ENCODE data around the gene VARS1. TPM values are rescaled to one million over a fixed set of nuclear protein-coding genes. Genes with fewer than 3 reads are reported as not detected.
A peak's percentile ranks its signal among the peaks of the same experiment; 100 is the strongest.

VARS1 gene
- total RNA-seq, 2 donors from 2014 or later: 57.7 to 127 TPM

DNA sequence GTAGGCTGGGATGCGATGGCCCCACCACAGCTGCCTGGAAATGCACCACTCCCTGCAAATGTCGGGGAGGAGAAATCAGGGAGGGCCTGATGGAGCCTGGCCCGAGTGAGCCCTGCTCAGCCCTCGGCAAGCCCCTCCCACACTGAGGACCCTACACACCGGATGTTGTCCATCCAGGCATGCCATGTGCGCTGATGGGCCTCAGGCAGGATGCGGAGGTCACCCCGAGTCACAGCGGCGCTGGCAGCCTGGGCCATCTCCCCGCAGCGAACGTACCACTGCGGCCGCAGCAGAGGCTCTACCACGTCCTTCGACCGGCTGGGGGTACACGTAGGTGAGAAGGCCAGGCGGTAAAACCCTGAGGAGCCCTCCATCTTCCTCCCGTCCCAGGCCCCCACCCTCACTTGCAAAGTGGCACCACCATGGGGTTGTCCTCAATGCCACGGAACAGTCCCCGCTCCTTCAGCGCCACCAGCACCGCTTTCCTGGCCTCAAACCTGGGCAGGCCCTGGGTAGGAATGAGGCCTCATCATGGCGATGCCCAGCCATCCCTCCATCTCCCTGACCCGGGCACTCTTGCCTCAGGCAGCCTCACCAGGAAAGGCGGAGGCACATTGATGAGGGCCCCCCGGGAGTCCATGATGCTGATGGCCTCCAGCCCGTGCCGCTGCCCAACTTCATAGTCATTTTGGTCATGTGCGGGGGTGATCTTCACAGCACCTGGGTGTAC lies 13.3 kb downstream of the VARS1 start:
- no peak for ATAC-seq
- DNase-seq (ENCODE audit: low spot score in 2 of 2): no peak
- peaks cover 0 to 11% of the 10 kb centered on the region in 2 donors for H3K36me3 Mint-ChIP-seq
- no peaks in the 10 kb centered on the region for H3K9me3 Mint-ChIP-seq
- H3K27ac Mint-ChIP-seq: no peak overlapping the region

- DNase-seq (ENCODE audit: low spot score in 2 of 2) (no peak), ATAC-seq (no peak)
- Mint-ChIP-seq H3K27ac (peak overlapping the region in 1 of 2 donors; percentile 63), H3K9me3 (no peaks in the 10 kb centered on the region), H3K36me3 (peaks cover 0 to 11% of the 10 kb centered on the region in 2 donors)
Observed at GRCh38 chr6:31781244-31782125, 14.1 kb downstream of the VARS1 start.

DNA sequence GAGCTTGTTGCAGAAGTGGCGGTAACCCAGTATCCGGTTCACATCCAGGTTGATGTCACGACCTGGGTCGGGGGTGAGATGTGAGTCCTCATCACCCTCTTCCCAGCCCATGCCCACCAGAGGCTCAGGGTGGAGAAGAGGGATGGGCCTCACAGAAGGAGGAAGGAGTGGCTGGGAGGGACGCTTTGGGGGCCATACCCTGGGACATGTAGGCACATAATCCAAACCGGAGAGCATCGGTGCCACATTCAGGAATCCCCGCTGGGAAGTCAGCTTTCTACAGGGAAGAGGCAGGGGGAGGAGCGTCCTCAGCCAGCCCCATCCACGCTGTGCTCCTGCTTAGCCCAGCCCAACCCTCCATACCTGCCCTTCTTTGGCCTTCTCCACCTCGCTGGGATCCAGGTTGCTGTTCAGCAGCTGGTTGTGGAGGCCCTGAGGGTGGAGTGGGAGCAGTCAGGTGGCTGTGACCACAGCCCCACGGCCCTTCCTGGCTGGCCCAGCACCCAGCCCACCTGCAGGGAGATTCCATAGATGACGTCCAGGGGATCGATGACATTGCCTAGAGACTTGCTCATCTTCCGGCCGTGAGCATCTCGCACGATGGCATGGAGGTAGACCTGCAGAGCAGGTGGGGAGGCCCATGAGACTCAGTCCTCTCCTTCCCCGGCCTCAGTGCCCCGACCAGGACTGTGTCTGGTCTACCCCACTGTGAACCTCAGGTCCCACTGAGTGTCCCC lies 14.9 kb downstream of the VARS1 start:
- no peak for ATAC-seq
- peak overlapping the region in 1 of 2 donors; percentile 63 for H3K27ac Mint-ChIP-seq
- H3K36me3 Mint-ChIP-seq: peaks cover 0 to 11% of the 10 kb centered on the region in 2 donors
- no peaks in the 10 kb centered on the region for H3K9me3 Mint-ChIP-seq
- no peak for DNase-seq (ENCODE audit: low spot score in 2 of 2)

- Mint-ChIP-seq H3K36me3 (peaks cover 0 to 11% of the 10 kb centered on the region in 2 donors), H3K9me3 (no peaks in the 10 kb centered on the region), H3K27ac (no peak overlapping the region)
- DNase-seq (ENCODE audit: low spot score in 2 of 2) (no peak), ATAC-seq (no peak)
Observed at GRCh38 chr6:31779908-31780307, 15.6 kb downstream of the VARS1 start.

- Mint-ChIP-seq H3K9me3 (no peaks in the 10 kb centered on the region), H3K27ac (no peak overlapping the region), H3K36me3 (peaks cover 0 to 9% of the 10 kb centered on the region in 2 donors)
- ATAC-seq: no peak
- DNase-seq (ENCODE audit: low spot score in 2 of 2): no peak
Observed at GRCh38 chr6:31778999-31779885, 16.3 kb downstream of the VARS1 start.

GRCh38 chr6:31778193-31778592 lies 17.4 kb downstream of the VARS1 start:
- no peak for ATAC-seq
- DNase-seq (ENCODE audit: low spot score in 2 of 2): no peak
- Mint-ChIP-seq H3K9me3 (no peaks in the 10 kb centered on the region), H3K27ac (no peak overlapping the region), H3K36me3 (peaks cover 0 to 5% of the 10 kb centered on the region in 2 donors)

DNA sequence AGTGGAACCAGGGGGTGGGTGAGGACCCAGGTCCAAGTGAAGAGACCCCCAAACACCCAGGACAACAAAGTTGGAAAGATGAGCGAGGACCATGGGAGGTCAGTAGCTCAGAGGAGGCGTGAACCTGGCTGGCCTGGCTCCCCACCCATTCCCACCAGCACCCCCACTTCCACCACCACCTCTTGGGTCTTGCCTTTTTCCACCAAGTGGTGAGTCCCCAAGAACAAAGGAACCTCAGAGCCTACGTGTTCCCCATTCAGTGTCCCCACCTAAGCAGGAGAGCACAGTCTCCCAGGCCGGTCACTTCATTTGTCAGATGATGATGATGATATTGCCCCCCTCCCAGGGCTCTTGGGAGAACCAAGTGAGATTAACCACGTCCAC lies 17.9 kb downstream of the VARS1 start:
- DNase-seq (ENCODE audit: low spot score in 2 of 2) (no peak), ATAC-seq (no peak)
- Mint-ChIP-seq H3K36me3 (peaks cover 0 to 5% of the 10 kb centered on the region in 2 donors), H3K9me3 (no peaks in the 10 kb centered on the region), H3K27ac (no peak overlapping the region)

GRCh38 chr6:31776989-31777666 lies 18.4 kb downstream of the VARS1 start, which contains the start of gene VWA7:
TSS of gene VWA7 (minus strand) at chr6:31777328. CDS start at chr6:31776779, 549 bp downstream.
- H3K9me3 Mint-ChIP-seq: no peaks in the 10 kb centered on the region
- H3K27ac Mint-ChIP-seq: peak within 1 kb of the TSS; percentile 29 to 63
- H3K36me3 Mint-ChIP-seq: peaks cover 0 to 5% of the 10 kb centered on the region in 2 donors
- peak; percentile 92 to 94 for ATAC-seq
- DNase-seq (ENCODE audit: low spot score in 2 of 2): peak; percentile 69 to 84

GRCh38 chr6:31776485-31776988 lies 19.0 kb downstream of the VARS1 start:
- Mint-ChIP-seq H3K9me3 (no peaks in the 10 kb centered on the region), H3K27ac (peak overlapping the region; percentile 29 to 63), H3K36me3 (peaks cover 0 to 5% of the 10 kb centered on the region in 2 donors)
- no peak for ATAC-seq
- no peak for DNase-seq (ENCODE audit: low spot score in 2 of 2)

GRCh38 chr6:31775633-31776484 lies 19.7 kb downstream of the VARS1 start:
- no peak for ATAC-seq
- H3K36me3 Mint-ChIP-seq: peaks cover 0 to 1% of the 10 kb centered on the region in 2 donors
- H3K27ac Mint-ChIP-seq: peak overlapping the region; percentile 29 to 63
- no peaks in the 10 kb centered on the region for H3K9me3 Mint-ChIP-seq
- DNase-seq (ENCODE audit: low spot score in 2 of 2): no peak

GRCh38 chr6:31775184-31775583 lies 20.4 kb downstream of the VARS1 start:
- ATAC-seq (no peak), DNase-seq (ENCODE audit: low spot score in 2 of 2) (no peak)
- no peaks in the 10 kb centered on the region for H3K9me3 Mint-ChIP-seq
- no peaks in the 10 kb centered on the region for H3K36me3 Mint-ChIP-seq
- H3K27ac Mint-ChIP-seq: peak overlapping the region in 1 of 2 donors; percentile 63

GRCh38 chr6:31771992-31772358 lies 23.6 kb downstream of the VARS1 start:
- no peak for DNase-seq (ENCODE audit: low spot score in 2 of 2)
- Mint-ChIP-seq H3K36me3 (no peaks in the 10 kb centered on the region), H3K27ac (no peak overlapping the region), H3K9me3 (no peaks in the 10 kb centered on the region)
- peak in 1 of 2 donors; percentile 52 for ATAC-seq

GRCh38 chr6:31770860-31771259 lies 24.7 kb downstream of the VARS1 start:
- H3K36me3 Mint-ChIP-seq: no peaks in the 10 kb centered on the region
- H3K9me3 Mint-ChIP-seq: no peaks in the 10 kb centered on the region
- ATAC-seq: no peak
- no peak for DNase-seq (ENCODE audit: low spot score in 2 of 2)
- H3K27ac Mint-ChIP-seq: no peak overlapping the region

DNA sequence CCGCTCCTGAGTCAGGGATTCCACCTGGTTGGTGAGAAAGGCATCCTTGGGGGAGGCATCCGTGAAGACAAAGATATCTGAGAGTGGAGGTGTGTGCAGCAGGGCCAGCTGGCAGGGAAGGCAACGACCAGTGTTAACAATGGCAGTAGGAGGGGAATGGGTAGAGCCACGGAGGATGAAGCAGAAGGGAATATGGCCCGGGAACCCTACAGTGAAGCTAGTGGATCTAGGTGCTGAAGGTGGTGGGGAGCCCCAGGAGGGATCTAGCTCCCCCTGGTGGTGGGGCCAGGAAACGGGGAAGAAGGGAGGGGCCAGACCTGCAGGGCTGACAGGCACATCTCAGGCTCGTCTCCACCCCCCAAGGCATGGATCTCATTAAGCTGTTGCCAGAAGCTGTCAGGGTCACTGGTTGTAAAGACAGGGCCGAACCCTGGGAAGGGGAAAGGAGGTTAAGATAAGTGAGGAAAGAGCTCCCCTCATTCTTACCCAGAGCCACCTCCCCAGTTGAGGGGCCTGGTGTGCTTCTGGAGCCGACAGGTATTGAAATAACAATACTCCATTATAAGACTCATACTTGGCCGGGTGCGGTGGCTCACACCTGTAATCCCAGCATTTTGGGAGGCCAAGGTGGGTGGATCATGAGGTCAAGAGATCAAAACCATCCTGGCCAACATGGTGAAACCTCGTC lies 25.7 kb downstream of the VARS1 start:
- Mint-ChIP-seq H3K27ac (no peak overlapping the region), H3K36me3 (no peaks in the 10 kb centered on the region), H3K9me3 (no peaks in the 10 kb centered on the region)
- ATAC-seq (peak; percentile 62 to 85), DNase-seq (ENCODE audit: low spot score in 2 of 2) (peak in 1 of 2 donors; percentile 92)
